ACHN (cell line): ENCODE results near the gene SRGAP1.
"Not testable (repeated sequence)": the region's sequence is repeated elsewhere in the genome, so short reads cannot be mapped to it uniquely, and the experiment has no call there.

Source experiments
- DNase-seq: peaks from one replicate; pipeline ENCODE4 v3.0.0-alpha.2; 2015
- in situ Hi-C: cut with HindIII; loops from 2 replicates; pipeline ENCODE4 v1.10.0; 2017; ENCODE audit warnings: low sequenced_read_pairs, low pct_ligation_motif_present, low pct_unique_long_range_greater_than_20kb

SRGAP1 gene

GRCh38 chr12:64177001-64177400, 332.5 kb downstream of the SRGAP1 start:
- DNase-seq = no peak
- in situ Hi-C loops = no loop called here

GRCh38 chr12:64178122-64178521, 333.6 kb downstream of the SRGAP1 start:
- in situ Hi-C loops = no loop called here
- peak; percentile 76 for DNase-seq

GRCh38 chr12:64180951-64181350, 336.5 kb downstream of the SRGAP1 start:
- in situ Hi-C loops = no loop called here
- peak; percentile 89 for DNase-seq

- peak; percentile 100 for DNase-seq
- in situ Hi-C loops = no loop called here
Measured at GRCh38 chr12:64181430-64182291, 337.2 kb downstream of the SRGAP1 start.

- in situ Hi-C loops = no loop called here
- no peak for DNase-seq
Measured at GRCh38 chr12:64184216-64184615, 339.7 kb downstream of the SRGAP1 start.

- DNase-seq = no peak
- in situ Hi-C loops = no loop called here
Measured at GRCh38 chr12:64186789-64187188, 342.3 kb downstream of the SRGAP1 start.

GRCh38 chr12:64187370-64187769, 342.9 kb downstream of the SRGAP1 start:
- in situ Hi-C loops = no loop called here
- DNase-seq = peak; percentile 66

- in situ Hi-C loops = no loop called here
- DNase-seq = no peak
Measured at GRCh38 chr12:64187794-64188193, 343.3 kb downstream of the SRGAP1 start.

- no peak for DNase-seq
- in situ Hi-C loops = no loop called here
Measured at GRCh38 chr12:64189530-64189929, 345.0 kb downstream of the SRGAP1 start.

- DNase-seq = no peak
- in situ Hi-C loops = no loop called here
Measured at GRCh38 chr12:64190140-64190539, 345.6 kb downstream of the SRGAP1 start.

GRCh38 chr12:64192644-64193444, 348.3 kb downstream of the SRGAP1 start:
- no peak for DNase-seq
- in situ Hi-C loops = no loop called here

- in situ Hi-C loops = no loop called here
Measured at GRCh38 chr12:64193931-64194330, 349.4 kb downstream of the SRGAP1 start.

GRCh38 chr12:64194333-64195149, 350.0 kb downstream of the SRGAP1 start:
- no peak for DNase-seq
- in situ Hi-C loops = no loop called here

More at GRCh38 chr12:64193931-64194330, 349.4 kb downstream of the SRGAP1 start:
- DNase-seq = no peak

GRCh38 chr12:64195841-64196240, 351.3 kb downstream of the SRGAP1 start:
- DNase-seq, in situ Hi-C loops: not testable (repeated sequence)

GRCh38 chr12:64203036-64203435, 358.5 kb downstream of the SRGAP1 start:
- DNase-seq = no peak
- in situ Hi-C loops = no loop called here

- DNase-seq = no peak
- in situ Hi-C loops = no loop called here
Measured at GRCh38 chr12:64203775-64204174, 359.3 kb downstream of the SRGAP1 start.

GRCh38 chr12:64205542-64205941, 361.0 kb downstream of the SRGAP1 start:
- in situ Hi-C loops = no loop called here
- DNase-seq = no peak

- in situ Hi-C loops = no loop called here
- DNase-seq = no peak
Measured at GRCh38 chr12:64207453-64207852, 363.0 kb downstream of the SRGAP1 start.
